Epithelial cell of esophagus (primary cell): ENCODE data around the gene RGS7.

ENCODE experiments used
- DNase-seq: peaks from one replicate; pipeline ENCODE4 v3.0.0; 2010; ENCODE audit warnings: low read depth
- H3K4me3 ChIP-seq: 2 replicates; pipeline ENCODE4 v1.5.1; 2011; ENCODE audit warnings: mild to moderate bottlenecking, low read length, control low read depth
- TF ChIP-seq, protein P1 (sequence below): IDR thresholded peaks from 2 replicates; pipeline ENCODE4 v1.5.1; 2011; ENCODE audit warnings: low read depth, mild to moderate bottlenecking, low read length, control low read depth, inconsistent platforms; ENCODE audit not compliant: insufficient read depth; ENCODE audit errors: missing control alignments

The RGS7 gene

GRCh38 chr1:241389400-241389799, 32.4 kb upstream of the RGS7 start:
- TF ChIP-seq, protein P1, sequence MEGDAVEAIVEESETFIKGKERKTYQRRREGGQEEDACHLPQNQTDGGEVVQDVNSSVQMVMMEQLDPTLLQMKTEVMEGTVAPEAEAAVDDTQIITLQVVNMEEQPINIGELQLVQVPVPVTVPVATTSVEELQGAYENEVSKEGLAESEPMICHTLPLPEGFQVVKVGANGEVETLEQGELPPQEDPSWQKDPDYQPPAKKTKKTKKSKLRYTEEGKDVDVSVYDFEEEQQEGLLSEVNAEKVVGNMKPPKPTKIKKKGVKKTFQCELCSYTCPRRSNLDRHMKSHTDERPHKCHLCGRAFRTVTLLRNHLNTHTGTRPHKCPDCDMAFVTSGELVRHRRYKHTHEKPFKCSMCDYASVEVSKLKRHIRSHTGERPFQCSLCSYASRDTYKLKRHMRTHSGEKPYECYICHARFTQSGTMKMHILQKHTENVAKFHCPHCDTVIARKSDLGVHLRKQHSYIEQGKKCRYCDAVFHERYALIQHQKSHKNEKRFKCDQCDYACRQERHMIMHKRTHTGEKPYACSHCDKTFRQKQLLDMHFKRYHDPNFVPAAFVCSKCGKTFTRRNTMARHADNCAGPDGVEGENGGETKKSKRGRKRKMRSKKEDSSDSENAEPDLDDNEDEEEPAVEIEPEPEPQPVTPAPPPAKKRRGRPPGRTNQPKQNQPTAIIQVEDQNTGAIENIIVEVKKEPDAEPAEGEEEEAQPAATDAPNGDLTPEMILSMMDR: no peak
- DNase-seq: no peak

GRCh38 chr1:241387216-241387615, 30.2 kb upstream of the RGS7 start:
- no peak for DNase-seq
- H3K4me3 ChIP-seq: no peak overlapping the region
- TF ChIP-seq, protein P1: no peak

More at GRCh38 chr1:241389400-241389799, 32.4 kb upstream of the RGS7 start:
- no peak overlapping the region for H3K4me3 ChIP-seq

- TF ChIP-seq, protein P1: no peak
- DNase-seq: no peak
- no peak overlapping the region for H3K4me3 ChIP-seq
Observed at GRCh38 chr1:241376701-241377100, 19.7 kb upstream of the RGS7 start.

- DNase-seq: no peak
- H3K4me3 ChIP-seq: no peak overlapping the region
- TF ChIP-seq, protein P1: no peak
Observed at GRCh38 chr1:241375886-241376285, 18.9 kb upstream of the RGS7 start.

GRCh38 chr1:241366196-241366595, 9.2 kb upstream of the RGS7 start:
- TF ChIP-seq, protein P1: no peak
- DNase-seq: no peak
- H3K4me3 ChIP-seq: no peak overlapping the region

GRCh38 chr1:241362350-241362749, 5.3 kb upstream of the RGS7 start:
- TF ChIP-seq, protein P1: no peak
- DNase-seq: no peak
- no peak overlapping the region for H3K4me3 ChIP-seq
